Neural progenitor cell (in vitro differentiated cells): ENCODE results near the gene MORN1.

Experiments
- CTCF ChIP-seq: fragments of 200-600 bp; sonication (generic); IDR thresholded peaks from 2 replicates; pipeline ENCODE4 v1.5.1; 2017; ENCODE audit warnings: antibody characterized with exemption, mild to moderate bottlenecking
- EZH2 ChIP-seq: fragments of 200-600 bp; sonication (generic); IDR thresholded peaks from 2 replicates; pipeline ENCODE4 v1.6.1; 2017; ENCODE audit warnings: antibody characterized with exemption, mild to moderate bottlenecking, moderate library complexity
- EZH2phosphoT487 ChIP-seq: fragments of 200-600 bp; sonication (generic); IDR thresholded peaks from 2 replicates; pipeline ENCODE4 v1.6.1; 2017; ENCODE audit warnings: antibody characterized with exemption

DNA sequence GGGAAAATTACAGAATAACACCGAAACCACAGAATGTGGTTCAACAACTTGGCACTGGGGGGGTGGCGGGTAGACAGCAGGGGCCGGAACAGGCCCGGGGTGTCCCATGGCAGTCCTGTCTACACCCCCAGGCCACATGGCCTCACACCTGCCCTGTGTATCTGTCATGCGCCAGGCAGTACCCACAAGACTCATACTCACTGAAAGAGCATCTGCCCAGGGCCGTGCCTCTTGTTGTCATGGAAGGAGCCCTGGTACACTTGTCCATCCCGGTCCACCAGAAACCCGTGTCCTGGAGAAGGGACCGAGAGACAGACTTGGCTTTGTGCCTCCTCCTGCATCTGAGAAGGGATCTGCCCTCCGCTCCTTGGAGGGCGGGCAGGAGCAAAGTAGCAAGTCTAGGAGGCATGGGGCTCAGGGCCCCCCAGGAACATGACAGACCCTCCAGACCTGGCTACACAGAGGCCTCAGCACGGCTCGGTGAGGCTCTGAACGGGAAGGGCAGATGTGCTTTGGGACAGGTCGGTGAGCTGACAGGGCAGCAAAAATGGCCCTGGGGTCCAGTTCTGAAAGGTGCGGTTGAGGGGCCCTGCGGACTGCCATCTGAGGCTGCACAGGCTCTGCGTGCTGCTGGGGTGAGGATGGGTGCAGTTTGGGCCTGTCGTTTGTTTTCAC is 5.6 kb downstream of the MORN1 start:
- TF ChIP-seq EZH2 (no peak), CTCF (no peak), EZH2phosphoT487 (no peak)
